Bronchial smooth muscle cell (primary cell): Measurements from ENCODE around the gene ZNF479. TPM values are rescaled to one million over a fixed set of nuclear protein-coding genes. Genes with fewer than 3 reads are reported as not detected.

Experiments
- total RNA-seq: library from RNA; depleted of rRNA; stranded (reverse); fragments of >200 nt; gene quantifications from 2 replicates; pipeline ENCODE4 v1.2.1, GENCODE V29; 2014

Gene ZNF479
- not detected in 2 replicates for total RNA-seq

GRCh38 chr7:57132336-57132735, at the start of gene ZNF479:
Gene ZNF479, minus strand, starts transcription at chr7:57132436. Its CDS starts 112 bp downstream, at chr7:57132324.

